IMR-90 (cell line): Measurements from ENCODE around the gene AHNAK. TPM values are rescaled to one million over a fixed set of nuclear protein-coding genes. Genes with fewer than 3 reads are reported as not detected.

Source experiments
- ATAC-seq: fragments of 200-7000 bp; cut with Tn5 transposase; 2 replicates; pipeline ENCODE4 v1.9.1; 2020; ENCODE audit warnings: low read depth, mild to moderate bottlenecking, moderate library complexity
- BruUV-seq: library from RNA; stranded (reverse); fragments of 400-500 nt; replicated peaks from 2 replicates; lab custom pipeline; 2021; lab: Mats Ljungman, UMichigan
- CTCF ChIA-PET: fragments of 300-600 bp; formaldehyde crosslinking; extraction: SDS; loops from one replicate; lab custom pipeline; 2021; ENCODE audit warnings: antibody characterized with exemption; lab: Yijun Ruan, JAX
- POLR2A ChIA-PET: fragments of 300-600 bp; sonication (Branson Sonifier 250); formaldehyde crosslinking; loops from one replicate; lab custom pipeline; 2022; ENCODE audit warnings: antibody characterized with exemption; ENCODE audit not compliant: unreplicated experiment; lab: Charles Lee
- DNase-seq: peaks from one replicate; pipeline ENCODE4 v3.0.0; 2013
- H2AFZ ChIP-seq: replicated peaks from 2 replicates; pipeline ENCODE3; 2013; ENCODE audit warnings: low read length, mild to moderate bottlenecking; ENCODE audit not compliant: poor library complexity
- H2AK5ac ChIP-seq: 2 replicates; pipeline ENCODE4 v1.6.1; 2013; ENCODE audit warnings: low read depth, low read length, inconsistent platforms
- H2AK9ac ChIP-seq: replicated peaks from 2 replicates; pipeline ENCODE3; 2013; ENCODE audit warnings: mild to moderate bottlenecking, low read depth, low read length, moderate library complexity; ENCODE audit not compliant: poor library complexity
- H2BK120ac ChIP-seq: 2 replicates; pipeline ENCODE4 v1.6.1; 2013; ENCODE audit warnings: low read depth, low read length, inconsistent platforms
- H2BK15ac ChIP-seq: 3 replicates; pipeline ENCODE4 v1.6.1; 2013; ENCODE audit warnings: low read depth, low read length, inconsistent platforms
- H2BK20ac ChIP-seq: 2 replicates; pipeline ENCODE4 v1.6.1; 2013; ENCODE audit warnings: low read depth, mild to moderate bottlenecking, inconsistent platforms, low read length, moderate library complexity
- H2BK5ac ChIP-seq: 2 replicates; pipeline ENCODE4 v1.6.1; 2013; ENCODE audit warnings: mild to moderate bottlenecking, low read depth, low read length, inconsistent platforms; ENCODE audit not compliant: poor library complexity, severe bottlenecking
- H3K14ac ChIP-seq: replicated peaks from 2 replicates; pipeline ENCODE4 v1.6.1; 2013; ENCODE audit warnings: low read depth, low read length, inconsistent platforms
- H3K18ac ChIP-seq: 2 replicates; pipeline ENCODE4 v1.6.1; 2013; ENCODE audit warnings: low read depth, low read length, control low read depth
- H3K23ac ChIP-seq: 2 replicates; pipeline ENCODE4 v1.6.1; 2013; ENCODE audit warnings: low read depth, low read length, inconsistent platforms
- H3K27ac ChIP-seq: 2 replicates; pipeline ENCODE4 v1.5.1; 2013; ENCODE audit warnings: mild to moderate bottlenecking, control low read depth, low read length; ENCODE audit not compliant: insufficient read depth
- H3K27me3 ChIP-seq: 2 replicates; pipeline ENCODE4 v1.6.1; 2013; ENCODE audit warnings: low read length; ENCODE audit not compliant: control insufficient read depth, insufficient read depth
- H3K36me3 ChIP-seq: 2 replicates; pipeline ENCODE4 v1.6.1; 2013; ENCODE audit warnings: low read length, mixed read lengths; ENCODE audit not compliant: control insufficient read depth, insufficient read depth
- H3K4ac ChIP-seq: 2 replicates; pipeline ENCODE4 v1.6.1; 2013; ENCODE audit warnings: low read depth, low read length, inconsistent platforms
- H3K4me1 ChIP-seq: 2 replicates; pipeline ENCODE4 v1.6.1; 2013; ENCODE audit warnings: low read length, mixed read lengths; ENCODE audit not compliant: control insufficient read depth, insufficient read depth
- H3K4me2 ChIP-seq: 2 replicates; pipeline ENCODE4 v1.6.1; 2013; ENCODE audit warnings: low read depth, mild to moderate bottlenecking, control low read depth, low read length, moderate library complexity
- H3K4me3 ChIP-seq: 2 replicates; pipeline ENCODE4 v1.5.1; 2013; ENCODE audit warnings: low read depth, mild to moderate bottlenecking, control low read depth, low read length, moderate library complexity; ENCODE audit not compliant: insufficient read depth
- H3K56ac ChIP-seq: 2 replicates; pipeline ENCODE4 v1.6.1; 2013; ENCODE audit warnings: low read length, inconsistent platforms; ENCODE audit not compliant: insufficient read depth; ENCODE audit errors: extremely low read depth
- H3K79me1 ChIP-seq, 2 experiments: 2 replicates each; pipeline ENCODE4 v1.6.1; 2013; ENCODE audit warnings: low read length in 2 of 2, inconsistent platforms in 1 of 2, low read depth in 1 of 2
- H3K9ac ChIP-seq: 2 replicates; pipeline ENCODE4 v1.6.1; 2013; ENCODE audit warnings: low read depth, low read length, control low read depth
- H3K9me1 ChIP-seq: 2 replicates; pipeline ENCODE4 v1.6.1; 2013; ENCODE audit warnings: low read length, inconsistent platforms; ENCODE audit not compliant: insufficient read depth
- H3K9me3 ChIP-seq: 2 replicates; pipeline ENCODE4 v1.6.1; 2013; ENCODE audit warnings: low read length; ENCODE audit not compliant: control insufficient read depth, insufficient read depth
- H4K20me1 ChIP-seq: 2 replicates; pipeline ENCODE4 v1.6.1; 2013; ENCODE audit warnings: low read length, inconsistent platforms; ENCODE audit not compliant: insufficient read depth
- H4K5ac ChIP-seq: 2 replicates; pipeline ENCODE4 v1.6.1; 2013; ENCODE audit warnings: mild to moderate bottlenecking, low read depth, low read length, control low read depth
- H4K8ac ChIP-seq, 2 experiments: 2 replicates each; pipeline ENCODE4 v1.6.1; 2013; ENCODE audit warnings: low read depth in 2 of 2, low read length in 2 of 2, control low read depth in 1 of 2, inconsistent platforms in 1 of 2
- H4K91ac ChIP-seq: 2 replicates; pipeline ENCODE4 v1.6.1; 2013; ENCODE audit warnings: low read depth, low read length, inconsistent platforms; ENCODE audit not compliant: insufficient read depth
- BHLHE40 ChIP-seq: fragments of 150-350 bp; IDR thresholded peaks from 2 replicates; pipeline ENCODE4 v1.6.1; 2016; ENCODE audit warnings: mild to moderate bottlenecking, low read depth, low read length
- CEBPB ChIP-seq: IDR thresholded peaks from 2 replicates; pipeline ENCODE4 v1.6.1; 2012; ENCODE audit warnings: low read depth, low read length, improper control_type of control experiment
- ELK1 ChIP-seq: fragments of 150-350 bp; IDR thresholded peaks from 2 replicates; pipeline ENCODE4 v1.6.1; 2016; ENCODE audit warnings: low read depth, mild to moderate bottlenecking, low read length, moderate library complexity, borderline replicate concordance
- FOS ChIP-seq: fragments of 150-350 bp; IDR thresholded peaks from 2 replicates; pipeline ENCODE4 v1.6.1; 2016; ENCODE audit warnings: low read depth, low read length
- MAFK ChIP-seq: IDR thresholded peaks from 2 replicates; pipeline ENCODE4 v1.6.1; 2012; ENCODE audit warnings: low read depth, low read length, improper control_type of control experiment
- MXI1 ChIP-seq: IDR thresholded peaks from 2 replicates; pipeline ENCODE4 v1.6.1; 2012; ENCODE audit warnings: low read depth, mild to moderate bottlenecking, low read length, moderate library complexity, borderline replicate concordance
- NFE2L2 ChIP-seq: fragments of 150-350 bp; IDR thresholded peaks from 2 replicates; pipeline ENCODE4 v1.6.1; 2016; ENCODE audit warnings: low read depth, mild to moderate bottlenecking, low read length
- POLR2A ChIP-seq: IDR thresholded peaks from 2 replicates; pipeline ENCODE4 v1.6.1; 2012; ENCODE audit warnings: mild to moderate bottlenecking, low read depth, low read length
- RAD21 ChIP-seq: IDR thresholded peaks from 2 replicates; pipeline ENCODE4 v1.6.1; 2012; ENCODE audit warnings: low read length, improper control_type of control experiment
- RCOR1 ChIP-seq: IDR thresholded peaks from 2 replicates; pipeline ENCODE4 v1.6.1; 2012; ENCODE audit warnings: mild to moderate bottlenecking, low read length, improper control_type of control experiment; ENCODE audit not compliant: insufficient replicate concordance
- RFX5 ChIP-seq: IDR thresholded peaks from 2 replicates; pipeline ENCODE4 v1.8.0; 2012; ENCODE audit warnings: low read depth, mild to moderate bottlenecking, low read length, moderate library complexity
- SMC3 ChIP-seq: fragments of 150-350 bp; IDR thresholded peaks from 2 replicates; pipeline ENCODE4 v1.6.1; 2016; ENCODE audit warnings: low read depth, mild to moderate bottlenecking, antibody characterized with exemption, low read length, moderate library complexity
- WGBS, 2 experiments: methylation state at CpG; one replicate each; pipeline versions ENCODE4 v1.1.5 to v1.1.7; 2013; ENCODE audit warnings: missing lambda C conversion rate in 2 of 2; ENCODE audit not compliant: insufficient read length in 1 of 2; ENCODE audit errors: extremely low coverage in 2 of 2; 5-methylcytosine and 5-hydroxymethylcytosine counted together
- dilution Hi-C: fragments of 300-500 bp; cut with HindIII; formaldehyde crosslinking; loops from one replicate; pipeline ENCODE4 v1.14.3; 2018; ENCODE audit warnings: low sequenced_read_pairs; ENCODE audit not compliant: unreplicated experiment
- in situ Hi-C: fragments of 300-500 bp; cut with MboI; formaldehyde crosslinking; loops from 3 replicates; pipeline ENCODE4 v1.14.3; 2019; ENCODE audit warnings: low sequenced_read_pairs, inconsistent platforms, mixed read lengths
- intact Hi-C: fragments of 100-400 bp; cut with micrococcal nuclease; formaldehyde crosslinking; loops from 2 replicates; pipeline ENCODE4 v1.10.0; 2022
- polyA plus RNA-seq, 3 experiments: library from polyadenylated mRNA; depleted of rRNA; stranded (reverse); fragments of >200 nt; gene quantifications; 2 replicates each; pipeline ENCODE4 v1.2.3, GENCODE V29; 2012; ENCODE audit warnings: low replicate concordance in 1 of 3
- total RNA-seq: library from RNA; depleted of rRNA; stranded (reverse); fragments of >200 nt; gene quantifications from 2 replicates; pipeline ENCODE4 v1.2.3, GENCODE V29; 2012
- TF ChIP-seq, protein P1 (sequence below): fragments of 150-350 bp; IDR thresholded peaks from 2 replicates; pipeline ENCODE4 v1.6.1; 2017; ENCODE audit warnings: mild to moderate bottlenecking, antibody characterized with exemption, low read length, low read depth

The AHNAK gene
- total and polyA plus RNA-seq, 2 of the 4 experiments (the other 2 are of a cell fraction), result 95.1 to 695 TPM

DNA sequence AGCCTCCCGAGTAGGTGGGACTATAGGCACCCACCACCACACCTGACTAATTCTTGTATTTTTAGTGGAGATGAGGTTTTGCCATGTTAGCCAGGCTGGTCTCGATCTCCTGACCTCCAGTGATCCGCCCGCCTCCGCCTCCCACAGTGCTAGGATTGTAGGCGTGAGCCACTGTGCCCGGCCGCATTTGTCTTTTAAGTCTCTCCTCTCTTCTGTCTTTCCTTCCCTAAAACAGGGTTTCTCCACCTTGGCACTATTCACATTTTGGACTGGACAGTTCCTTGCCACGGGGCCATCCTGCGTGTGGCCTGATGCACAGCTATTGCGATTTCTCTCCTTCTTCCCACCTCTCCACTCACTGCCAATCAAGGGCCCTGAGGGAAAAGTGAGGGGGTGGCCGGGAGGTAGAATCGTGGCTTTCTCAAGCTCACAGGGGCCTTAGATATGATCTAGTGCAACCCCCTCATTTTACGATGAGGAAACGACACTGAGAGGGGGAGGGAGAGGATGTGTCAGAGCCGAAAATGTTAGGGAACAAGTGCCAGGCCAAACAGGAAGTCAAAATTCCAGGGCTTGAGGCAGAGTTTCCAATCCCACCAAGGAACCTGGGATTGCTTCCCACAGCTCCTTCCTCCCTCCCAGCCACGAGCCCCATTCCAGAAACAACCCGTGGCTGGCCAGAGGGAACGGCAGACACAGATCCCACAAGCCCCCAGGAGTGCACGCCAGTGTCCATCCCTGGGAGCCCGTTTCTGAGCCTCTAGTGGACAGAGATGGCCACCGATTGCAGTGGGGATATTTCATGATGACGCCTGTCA, 106.6 kb downstream of the AHNAK start:
- Histone ChIP-seq H3K36me3 (no peaks in the 10 kb centered on the region), H3K79me1 (peaks cover 0 to 28% of the 10 kb centered on the region in 2 experiments; a peak in 3 of 4 replicates), H3K27me3 (no peaks in the 10 kb centered on the region), H3K4me2 (no peak overlapping the region; the same call in 1 of the 2 replicates), H3K9me1 (peaks cover 19% of the 10 kb centered on the region), H2BK15ac (peak overlapping the region; percentile 61), H4K20me1 (no peaks in the 10 kb centered on the region), H3K4me1 (peaks cover 21% of the 10 kb centered on the region), H3K23ac (peak overlapping the region; percentile 89), H2BK20ac (peak overlapping the region; percentile 80), H2AFZ (peak overlapping the region; percentile 96), H2BK5ac (peak overlapping the region; percentile 38), H4K5ac (peak overlapping the region; percentile 45), H4K8ac (peak overlapping the region; percentile 76 to 91), H3K4ac (peak overlapping the region; percentile 94), H3K56ac (peak overlapping the region; percentile 57; the same call in 1 of the 2 replicates), H3K4me3 (no peak overlapping the region), H3K27ac (peak overlapping the region; percentile 55), H3K18ac (peak overlapping the region; percentile 56), H2AK9ac (peak overlapping the region; percentile 83), H3K9me3 (no peaks in the 10 kb centered on the region), H3K9ac (peak overlapping the region; percentile 10; the same call in 1 of the 2 replicates), H2AK5ac (peak overlapping the region; percentile 97), H2BK120ac (peak overlapping the region; percentile 96), H3K14ac (peak overlapping the region; percentile 87), H4K91ac (peak overlapping the region; percentile 90)
- WGBS, 2 experiments, result 71% methylated on average over 9 of the region's 23 CpGs; no CpG with 5 or more reads in 1 of the 2 experiments
- DNase-seq, result peak; percentile 77
- BruUV-seq, result no TSS peak
- in situ Hi-C loops (no loop called here), intact Hi-C loops (no loop called here), dilution Hi-C loops (no loop called here)
- ATAC-seq, result peak; percentile 28
- CTCF ChIA-PET, result interaction anchor here (1.7 kb wide), 1 partner anchor 15 kb away, joined by 4 read pairs; no protein-coding TSS in a partner anchor
- POLR2A ChIA-PET, result interaction anchor here (0.7 to 1.0 kb wide), 2 partner anchors 15 to 135 kb away, joined by 3 to 5 read pairs; no protein-coding TSS in a partner anchor
- TF ChIP-seq ELK1 (no peak), FOS (no peak), SMC3 (no peak; the same call in 1 of the 2 replicates), BHLHE40 (no peak), RCOR1 (no peak), RAD21 (0 out of 2 replicates have a peak, but pooled peaks have one; percentile 5), CEBPB (peak; percentile 48; the same call in 1 of the 2 replicates), MAFK (no peak), NFE2L2 (no peak), MXI1 (no peak), POLR2A (no peak; the same call in 1 of the 2 replicates), RFX5 (no peak)
- TF ChIP-seq, protein P1, sequence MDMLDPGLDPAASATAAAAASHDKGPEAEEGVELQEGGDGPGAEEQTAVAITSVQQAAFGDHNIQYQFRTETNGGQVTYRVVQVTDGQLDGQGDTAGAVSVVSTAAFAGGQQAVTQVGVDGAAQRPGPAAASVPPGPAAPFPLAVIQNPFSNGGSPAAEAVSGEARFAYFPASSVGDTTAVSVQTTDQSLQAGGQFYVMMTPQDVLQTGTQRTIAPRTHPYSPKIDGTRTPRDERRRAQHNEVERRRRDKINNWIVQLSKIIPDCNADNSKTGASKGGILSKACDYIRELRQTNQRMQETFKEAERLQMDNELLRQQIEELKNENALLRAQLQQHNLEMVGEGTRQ, result no peak
